ENCODE data around the gene ELF3.

DNA sequence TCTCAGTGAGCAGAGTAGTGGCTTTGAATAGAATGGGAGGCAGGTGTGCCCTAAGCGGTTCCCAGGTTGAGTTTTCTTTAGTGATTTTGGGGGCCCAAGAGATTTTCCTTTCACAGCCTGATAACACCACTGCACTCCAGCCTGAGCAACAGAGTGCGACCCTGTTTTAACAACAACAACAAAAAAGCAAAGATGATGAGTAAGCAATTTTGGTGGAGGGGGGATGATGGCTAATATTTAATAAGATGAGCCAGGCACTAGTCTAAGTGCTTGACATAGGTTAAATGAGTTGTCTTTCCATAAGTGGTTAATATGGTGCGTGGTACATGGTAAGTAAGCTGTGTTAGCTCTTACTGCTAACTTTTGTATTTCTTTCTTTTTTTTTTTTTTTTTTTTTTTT lies 25.9 kb upstream of the ELF3 start:
- TF ChIP-seq POLR2A (IDR thresholded peaks at IDR 0.05; ENCODE audit: low read depth, low read length) (no peak), POLR2AphosphoS5 (IDR thresholded peaks at IDR 0.05; ENCODE audit: low read depth, low read length) (no peak)

All from GM12892 (cell line).